ENCODE measurements around the gene KRTAP10-12. TPM values are rescaled to one million over a fixed set of nuclear protein-coding genes. Genes with fewer than 3 reads are reported as not detected.

KRTAP10-12 gene
- total and polyA plus RNA-seq, 2 of the 13 experiments (the other 11 are each of a cell fraction or from before 2014, with no cell fraction given), result not detected

DNA sequence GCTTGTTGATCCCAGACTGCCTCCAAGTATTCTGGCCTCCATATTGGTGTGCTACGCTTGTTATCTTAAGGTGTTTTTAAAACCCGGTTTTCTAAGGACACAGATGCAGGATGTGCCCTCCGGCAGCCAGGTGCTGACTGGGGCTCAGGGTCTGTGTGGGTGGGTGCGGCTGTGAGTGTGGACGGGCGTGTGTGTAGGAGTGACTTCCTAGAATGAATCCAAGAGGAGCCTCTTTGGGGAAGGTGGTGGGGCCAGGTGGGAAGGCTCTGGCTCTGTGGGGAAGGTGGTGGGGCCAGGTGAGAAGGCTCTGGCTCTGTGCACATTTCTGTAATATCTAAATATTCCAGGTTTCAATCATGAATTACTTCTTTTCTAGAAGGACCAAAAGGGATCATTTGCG is 27.2 kb downstream of the KRTAP10-12 start (continued):
- TF ChIP-seq, protein P1, sequence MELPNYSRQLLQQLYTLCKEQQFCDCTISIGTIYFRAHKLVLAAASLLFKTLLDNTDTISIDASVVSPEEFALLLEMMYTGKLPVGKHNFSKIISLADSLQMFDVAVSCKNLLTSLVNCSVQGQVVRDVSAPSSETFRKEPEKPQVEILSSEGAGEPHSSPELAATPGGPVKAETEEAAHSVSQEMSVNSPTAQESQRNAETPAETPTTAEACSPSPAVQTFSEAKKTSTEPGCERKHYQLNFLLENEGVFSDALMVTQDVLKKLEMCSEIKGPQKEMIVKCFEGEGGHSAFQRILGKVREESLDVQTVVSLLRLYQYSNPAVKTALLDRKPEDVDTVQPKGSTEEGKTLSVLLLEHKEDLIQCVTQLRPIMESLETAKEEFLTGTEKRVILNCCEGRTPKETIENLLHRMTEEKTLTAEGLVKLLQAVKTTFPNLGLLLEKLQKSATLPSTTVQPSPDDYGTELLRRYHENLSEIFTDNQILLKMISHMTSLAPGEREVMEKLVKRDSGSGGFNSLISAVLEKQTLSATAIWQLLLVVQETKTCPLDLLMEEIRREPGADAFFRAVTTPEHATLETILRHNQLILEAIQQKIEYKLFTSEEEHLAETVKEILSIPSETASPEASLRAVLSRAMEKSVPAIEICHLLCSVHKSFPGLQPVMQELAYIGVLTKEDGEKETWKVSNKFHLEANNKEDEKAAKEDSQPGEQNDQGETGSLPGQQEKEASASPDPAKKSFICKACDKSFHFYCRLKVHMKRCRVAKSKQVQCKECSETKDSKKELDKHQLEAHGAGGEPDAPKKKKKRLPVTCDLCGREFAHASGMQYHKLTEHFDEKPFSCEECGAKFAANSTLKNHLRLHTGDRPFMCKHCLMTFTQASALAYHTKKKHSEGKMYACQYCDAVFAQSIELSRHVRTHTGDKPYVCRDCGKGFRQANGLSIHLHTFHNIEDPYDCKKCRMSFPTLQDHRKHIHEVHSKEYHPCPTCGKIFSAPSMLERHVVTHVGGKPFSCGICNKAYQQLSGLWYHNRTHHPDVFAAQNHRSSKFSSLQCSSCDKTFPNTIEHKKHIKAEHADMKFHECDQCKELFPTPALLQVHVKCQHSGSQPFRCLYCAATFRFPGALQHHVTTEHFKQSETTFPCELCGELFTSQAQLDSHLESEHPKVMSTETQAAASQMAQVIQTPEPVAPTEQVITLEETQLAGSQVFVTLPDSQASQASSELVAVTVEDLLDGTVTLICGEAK (IDR thresholded peaks at IDR 0.05), result no peak
- TF ChIP-seq, protein P1 (CRISPR knock-in tag; IDR thresholded peaks at IDR 0.05), result no peak
- no peak for TF ChIP-seq KDM1A (CRISPR knock-in tag; IDR thresholded peaks at IDR 0.05)
- no peak for TF ChIP-seq ZKSCAN8 (CRISPR knock-in tag; IDR thresholded peaks at IDR 0.05; ENCODE audit: borderline replicate concordance)
- TF ChIP-seq IRF2 (CRISPR knock-in tag; IDR thresholded peaks at IDR 0.05), result no peak
